Measurements from ENCODE around the gene BOLA1. TPM values are rescaled to one million over a fixed set of nuclear protein-coding genes. Genes with fewer than 3 reads are reported as not detected.
A peak's percentile ranks its signal among the peaks of the same experiment; 100 is the strongest.
"Not testable (repeated sequence)": the region's sequence is repeated elsewhere in the genome, so short reads cannot be mapped to it uniquely, and the experiment has no call there.

Gene BOLA1, protein sequence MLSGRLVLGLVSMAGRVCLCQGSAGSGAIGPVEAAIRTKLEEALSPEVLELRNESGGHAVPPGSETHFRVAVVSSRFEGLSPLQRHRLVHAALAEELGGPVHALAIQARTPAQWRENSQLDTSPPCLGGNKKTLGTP
- total RNA-seq (2014; rRNA removed; shearing (Covaris generic); ENCODE audit: low replicate concordance): 33.7 and 67.6 TPM in 2 replicates

DNA sequence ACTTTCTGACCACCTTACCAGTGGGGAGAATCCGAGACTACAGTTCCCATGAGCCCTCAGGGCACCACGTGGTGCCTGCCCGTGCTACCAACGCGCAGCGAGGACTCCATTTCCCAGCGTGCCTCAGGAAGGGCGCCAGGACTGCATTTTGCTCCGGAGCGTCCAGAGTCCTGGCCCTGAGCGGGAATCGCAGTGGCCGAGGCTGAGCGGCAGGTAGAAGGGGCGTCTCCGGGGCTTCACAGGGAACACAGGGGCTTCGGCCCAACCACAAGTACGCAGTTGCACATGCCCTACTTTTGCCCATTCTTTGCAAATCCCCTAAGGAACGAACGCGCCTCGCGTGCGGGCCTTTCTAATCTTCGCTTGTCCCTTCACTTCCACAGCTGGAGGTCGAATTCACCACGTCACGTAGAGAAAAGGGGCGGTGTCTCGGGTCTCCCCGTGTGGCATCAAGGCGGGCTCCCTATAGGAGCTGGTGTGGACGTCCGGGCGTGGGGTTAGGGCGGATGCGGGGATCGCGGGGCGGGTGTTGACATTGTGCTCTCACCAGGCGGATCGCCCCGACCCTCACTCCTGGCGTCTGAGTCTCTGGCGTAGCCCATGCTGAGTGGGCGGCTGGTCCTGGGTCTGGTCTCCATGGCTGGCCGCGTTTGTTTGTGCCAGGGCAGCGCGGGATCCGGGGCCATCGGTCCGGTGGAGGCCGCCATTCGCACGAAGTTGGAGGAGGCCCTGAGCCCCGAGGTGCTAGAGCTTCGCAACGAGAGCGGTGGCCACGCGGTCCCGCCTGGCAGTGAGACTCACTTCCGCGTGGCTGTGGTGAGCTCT, at the start of gene BOLA1:
BOLA1 (plus strand) TSS at position 109 of the 825 bp plus-strand sequence; CDS start at position 601, 492 bp downstream.
- DNase-seq (ENCODE audit: low read depth): peak; percentile 86
- in situ Hi-C loops (cut with HindIII; ENCODE audit: low pct_unique_long_range_greater_than_20kb, low sequenced_read_pairs): no loop called here

DNA sequence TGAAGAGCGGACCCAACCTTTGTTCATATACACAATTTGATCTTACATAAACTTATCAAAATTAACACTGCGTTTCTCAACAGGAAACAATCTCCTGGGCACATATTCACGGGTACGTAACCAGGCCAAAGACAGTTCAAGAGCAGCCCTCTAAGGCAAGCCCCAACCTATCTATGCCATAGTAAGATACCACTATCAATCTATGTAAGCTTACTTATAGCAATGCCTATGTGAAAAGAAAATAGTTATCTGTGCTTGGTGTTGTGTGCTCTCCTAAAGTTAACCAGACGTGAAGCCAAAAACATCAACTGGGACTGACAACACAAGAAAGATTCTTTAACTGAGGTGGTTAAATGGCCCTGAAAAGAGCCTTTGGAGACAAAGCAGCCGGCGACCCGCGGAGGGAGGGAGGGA, 49.4 kb upstream of the BOLA1 start:
- in situ Hi-C loops (cut with HindIII; ENCODE audit: low pct_unique_long_range_greater_than_20kb, low sequenced_read_pairs): no loop called here
- no peak for DNase-seq (ENCODE audit: low read depth)

GRCh38 chr1:149850732-149851345, 48.5 kb upstream of the BOLA1 start:
- in situ Hi-C loops (cut with HindIII; ENCODE audit: low pct_unique_long_range_greater_than_20kb, low sequenced_read_pairs); DNase-seq (ENCODE audit: low read depth): not testable (repeated sequence)

GRCh38 chr1:149851585-149852213, 47.7 kb upstream of the BOLA1 start:
- in situ Hi-C loops (cut with HindIII; ENCODE audit: low pct_unique_long_range_greater_than_20kb, low sequenced_read_pairs); DNase-seq (ENCODE audit: low read depth): not testable (repeated sequence)

GRCh38 chr1:149852263-149852662, 47.1 kb upstream of the BOLA1 start:
- in situ Hi-C loops (cut with HindIII; ENCODE audit: low pct_unique_long_range_greater_than_20kb, low sequenced_read_pairs): not testable (repeated sequence)

GRCh38 chr1:149860271-149860670, 39.1 kb upstream of the BOLA1 start:
- in situ Hi-C loops (cut with HindIII; ENCODE audit: low pct_unique_long_range_greater_than_20kb, low sequenced_read_pairs); DNase-seq (ENCODE audit: low read depth): not testable (repeated sequence)

More at GRCh38 chr1:149852263-149852662, 47.1 kb upstream of the BOLA1 start:
- not testable (repeated sequence) for DNase-seq (ENCODE audit: low read depth)

- DNase-seq (ENCODE audit: low read depth); in situ Hi-C loops (cut with HindIII; ENCODE audit: low pct_unique_long_range_greater_than_20kb, low sequenced_read_pairs): not testable (repeated sequence)
These were observed 38.5 kb upstream of the BOLA1 start for GRCh38 chr1:149860684-149861496.

- in situ Hi-C loops (cut with HindIII; ENCODE audit: low pct_unique_long_range_greater_than_20kb, low sequenced_read_pairs); DNase-seq (ENCODE audit: low read depth): not testable (repeated sequence)
These were observed 37.8 kb upstream of the BOLA1 start for GRCh38 chr1:149861497-149862054.

DNA sequence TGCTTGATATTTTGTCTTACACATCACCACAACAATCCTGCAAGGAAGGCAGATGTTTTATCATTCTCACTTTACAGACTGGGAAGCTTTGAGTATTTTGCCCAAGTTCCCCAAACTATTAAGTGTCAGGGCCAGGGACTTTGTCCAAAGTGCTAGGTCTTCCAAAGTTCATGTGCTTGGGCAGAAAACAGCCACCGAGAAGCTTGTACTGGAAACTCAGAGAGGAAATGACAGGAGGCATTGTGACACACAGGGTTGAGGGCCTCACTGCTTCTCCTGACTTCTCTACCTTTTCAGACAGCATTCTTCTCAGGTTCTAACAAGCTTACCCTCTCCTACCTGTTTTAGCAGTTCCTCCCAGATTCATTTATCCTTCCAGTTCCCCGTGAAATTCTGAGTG, 32.5 kb upstream of the BOLA1 start:
- in situ Hi-C loops (cut with HindIII; ENCODE audit: low pct_unique_long_range_greater_than_20kb, low sequenced_read_pairs); DNase-seq (ENCODE audit: low read depth): not testable (repeated sequence)

- in situ Hi-C loops (cut with HindIII; ENCODE audit: low pct_unique_long_range_greater_than_20kb, low sequenced_read_pairs): not testable (repeated sequence)
These were observed 26.3 kb upstream of the BOLA1 start for GRCh38 chr1:149873060-149873459.

GRCh38 chr1:149877211-149877946, 22.0 kb upstream of the BOLA1 start:
- DNase-seq (ENCODE audit: low read depth): no peak
- in situ Hi-C loops (cut with HindIII; ENCODE audit: low pct_unique_long_range_greater_than_20kb, low sequenced_read_pairs): no loop called here

More at GRCh38 chr1:149873060-149873459, 26.3 kb upstream of the BOLA1 start:
- not testable (repeated sequence) for DNase-seq (ENCODE audit: low read depth)

GRCh38 chr1:149879556-149879955, 19.8 kb upstream of the BOLA1 start:
- no peak for DNase-seq (ENCODE audit: low read depth)
- in situ Hi-C loops (cut with HindIII; ENCODE audit: low pct_unique_long_range_greater_than_20kb, low sequenced_read_pairs): no loop called here

DNA sequence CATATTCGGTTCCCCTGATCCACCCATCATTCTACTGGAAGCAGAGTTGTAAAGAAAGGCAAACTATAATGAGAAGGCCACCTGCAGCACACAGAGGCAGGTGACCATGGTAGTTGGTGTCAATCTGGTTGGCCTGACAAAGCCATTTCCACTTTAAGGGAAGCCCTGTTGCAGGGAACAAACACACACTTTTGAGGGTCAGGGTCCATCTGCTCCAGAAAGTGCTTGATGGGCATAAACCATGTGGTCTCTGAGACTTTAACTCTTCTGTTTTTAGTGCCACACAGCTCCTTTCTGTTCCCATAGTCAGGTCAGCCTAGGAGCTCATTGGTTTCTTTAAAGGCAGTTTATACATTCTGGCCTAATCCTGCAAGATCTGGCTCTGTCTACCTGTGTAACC, 17.5 kb upstream of the BOLA1 start:
- in situ Hi-C loops (cut with HindIII; ENCODE audit: low pct_unique_long_range_greater_than_20kb, low sequenced_read_pairs): no loop called here
- no peak for DNase-seq (ENCODE audit: low read depth)

DNA sequence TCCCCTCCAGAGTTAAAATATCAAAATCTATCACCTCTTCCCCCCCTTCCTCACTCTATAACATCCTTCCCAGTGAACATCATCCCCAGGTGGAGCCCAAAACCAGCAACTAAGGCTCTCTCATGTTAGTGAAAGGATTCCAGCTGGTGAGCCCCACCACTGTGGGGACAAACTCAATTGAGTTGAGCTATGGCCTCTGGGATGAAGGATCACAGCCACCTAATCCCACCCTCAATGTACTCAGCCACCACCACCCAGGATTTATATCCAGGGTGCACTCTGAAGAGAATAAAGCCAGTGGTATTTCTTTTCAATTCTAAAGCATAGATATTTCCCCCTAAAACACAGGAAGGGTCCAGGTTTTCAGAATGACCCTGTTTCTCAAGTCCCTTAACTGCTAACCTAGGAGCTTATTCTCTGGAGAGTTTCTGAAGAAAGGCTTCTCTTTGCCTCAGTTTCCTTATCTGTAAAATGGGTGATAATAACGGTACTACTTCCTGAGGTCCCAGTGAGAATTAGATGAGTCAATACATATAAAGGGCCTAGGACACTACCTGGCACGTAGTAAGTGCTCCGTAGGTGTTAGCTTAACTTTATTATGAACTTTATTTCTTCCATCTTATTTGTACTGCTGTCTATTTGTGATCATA, 15.6 kb upstream of the BOLA1 start:
- no peak for DNase-seq (ENCODE audit: low read depth)
- in situ Hi-C loops (cut with HindIII; ENCODE audit: low pct_unique_long_range_greater_than_20kb, low sequenced_read_pairs): no loop called here

- in situ Hi-C loops (cut with HindIII; ENCODE audit: low pct_unique_long_range_greater_than_20kb, low sequenced_read_pairs): no loop called here
- peak; percentile 66 for DNase-seq (ENCODE audit: low read depth)
These were observed 14.7 kb upstream of the BOLA1 start for GRCh38 chr1:149884433-149885338.
